H1 (cell line): ENCODE measurements around the gene TMUB1. TPM values are rescaled to one million over a fixed set of nuclear protein-coding genes. Genes with fewer than 3 reads are reported as not detected.

ENCODE experiments used
- CTCF ChIA-PET: fragments of 300-600 bp; sonication (Branson Sonifier 250); formaldehyde crosslinking; loops from one replicate; lab custom pipeline; 2021; ENCODE audit not compliant: partially characterized antibody; lab: Charles Lee
- POLR2A ChIA-PET: fragments of 300-600 bp; sonication (Branson Sonifier 250); formaldehyde crosslinking; loops from one replicate; lab custom pipeline; 2021; ENCODE audit warnings: inconsistent platforms; ENCODE audit not compliant: partially characterized antibody; lab: Charles Lee
- DNase-seq, 2 experiments: peaks; one replicate each; pipeline versions ENCODE4 v3.0.0 to v3.0.0-alpha.2; 2010 to 2022; ENCODE audit warnings: low spot score in 2 of 2, low read depth in 1 of 2, mixed read lengths in 1 of 2
- FAIRE-seq: peaks from 2 replicates; lab custom pipeline; 2011; peaks lifted over from hg19 to GRCh38; lab: Jason Lieb, UNC
- H2AFZ ChIP-seq: 2 replicates; pipeline ENCODE4 v1.8.1; 2012; ENCODE audit warnings: low read length, inconsistent platforms
- H2AK5ac ChIP-seq: 2 replicates; pipeline ENCODE4 v1.6.1; 2013; ENCODE audit warnings: low read depth, low read length
- H2BK120ac ChIP-seq: replicated peaks from 2 replicates; pipeline ENCODE3; 2013; ENCODE audit warnings: low read depth, low read length, inconsistent platforms
- H2BK12ac ChIP-seq: 2 replicates; pipeline ENCODE4 v1.6.1; 2013; ENCODE audit warnings: low read depth, low read length
- H2BK15ac ChIP-seq: 2 replicates; pipeline ENCODE4 v1.6.1; 2013; ENCODE audit warnings: low read length
- H2BK20ac ChIP-seq: 2 replicates; pipeline ENCODE4 v1.6.1; 2013; ENCODE audit warnings: low read length
- H2BK5ac ChIP-seq: 2 replicates; pipeline ENCODE4 v1.6.1; 2013; ENCODE audit warnings: low read depth, low read length
- H3K14ac ChIP-seq: 2 replicates; pipeline ENCODE4 v1.6.1; 2013; ENCODE audit warnings: inconsistent platforms; ENCODE audit not compliant: insufficient read length
- H3K18ac ChIP-seq: 2 replicates; pipeline ENCODE4 v1.6.1; 2013; ENCODE audit warnings: low read length; ENCODE audit errors: extremely low read depth
- H3K23ac ChIP-seq: 2 replicates; pipeline ENCODE4 v1.6.1; 2013; ENCODE audit warnings: inconsistent platforms; ENCODE audit not compliant: insufficient read length
- H3K23me2 ChIP-seq: 2 replicates; pipeline ENCODE4 v1.6.1; 2013; ENCODE audit warnings: low read depth, low read length
- H3K27ac ChIP-seq: 2 replicates; pipeline ENCODE4 v1.6.1; 2011; ENCODE audit warnings: low read depth, low read length, inconsistent platforms
- H3K27me3 ChIP-seq, 4 experiments: replicated peaks in 1 of 4; 1 replicate in 1 of 4; 2 replicates in 3 of 4; pipeline versions ENCODE4 v1.6.1 to v1.8.1; 2011 to 2013; ENCODE audit warnings: low read length in 3 of 4, mild to moderate bottlenecking in 3 of 4, inconsistent platforms in 2 of 4, mixed read lengths in 2 of 4, moderate library complexity in 1 of 4; ENCODE audit not compliant: control insufficient read depth in 3 of 4, insufficient read depth in 3 of 4; ENCODE audit errors: extremely low read depth in 1 of 4
- H3K36me3 ChIP-seq, 4 experiments: 2 replicates each; pipeline versions ENCODE4 v1.6.1 to v1.8.1; 2011 to 2013; ENCODE audit warnings: mild to moderate bottlenecking in 4 of 4, low read length in 3 of 4, moderate library complexity in 2 of 4, control low read depth in 1 of 4, inconsistent platforms in 1 of 4; ENCODE audit not compliant: insufficient read depth in 4 of 4, control insufficient read depth in 2 of 4
- H3K4ac ChIP-seq: replicated peaks from 2 replicates; pipeline ENCODE3; 2013; ENCODE audit warnings: low read length, low read depth, mixed read lengths, inconsistent platforms; ENCODE audit not compliant: insufficient read length
- H3K4me1 ChIP-seq, 4 experiments: replicated peaks in 1 of 4; 1 replicate in 1 of 4; 2 replicates in 3 of 4; pipeline versions ENCODE4 v1.6.1 to v1.8.1; 2011 to 2013; ENCODE audit warnings: low read length in 3 of 4, inconsistent platforms in 2 of 4, mixed read lengths in 1 of 4; ENCODE audit not compliant: insufficient read depth in 4 of 4, control insufficient read depth in 3 of 4
- H3K4me2 ChIP-seq, 2 experiments: 2 replicates each; pipeline versions ENCODE4 v1.6.1 to v1.8.1; 2011 to 2013; ENCODE audit warnings: low read depth in 2 of 2, low read length in 2 of 2, control low read depth in 1 of 2, inconsistent platforms in 1 of 2, mild to moderate bottlenecking in 1 of 2; ENCODE audit not compliant: insufficient read depth in 1 of 2
- H3K4me3 ChIP-seq, 4 experiments: fragments of 200-600, 300-600 bp in 1 of 4; sonication (generic), shearing (Covaris generic), sonication (Bioruptor Twin) in 1 of 4; 2 replicates each; pipeline versions ENCODE4 v1.5.1 to v1.8.1; 2011 to 2016; ENCODE audit warnings: low read length in 4 of 4, low read depth in 3 of 4, control low read depth in 2 of 4, inconsistent platforms in 2 of 4, mild to moderate bottlenecking in 2 of 4, mixed read lengths in 1 of 4, moderate library complexity in 1 of 4; ENCODE audit not compliant: insufficient read depth in 2 of 4; ENCODE audit errors: extremely low read depth in 1 of 4
- H3K56ac ChIP-seq: replicated peaks from 2 replicates; pipeline ENCODE3; 2013; ENCODE audit warnings: low read depth, mild to moderate bottlenecking, mixed read lengths, low read length, inconsistent platforms; ENCODE audit not compliant: insufficient read length
- H3K79me1 ChIP-seq: 2 replicates; pipeline ENCODE4 v1.6.1; 2013; ENCODE audit warnings: low read depth, low read length, control low read depth
- H3K79me2 ChIP-seq, 2 experiments: 2 replicates each; pipeline versions ENCODE4 v1.6.1 to v1.8.1; 2012 to 2013; ENCODE audit warnings: low read length in 2 of 2, mild to moderate bottlenecking in 2 of 2, inconsistent platforms in 1 of 2; ENCODE audit not compliant: insufficient read depth in 2 of 2, control insufficient read depth in 1 of 2
- H3K9ac ChIP-seq, 4 experiments: replicated peaks in 1 of 4; 1 replicate in 1 of 4; 2 replicates in 3 of 4; pipeline versions ENCODE4 v1.6.1 to v1.8.1; 2011 to 2013; ENCODE audit warnings: low read depth in 3 of 4, low read length in 3 of 4, control low read depth in 2 of 4, mild to moderate bottlenecking in 2 of 4, moderate library complexity in 2 of 4, inconsistent platforms in 1 of 4; ENCODE audit errors: extremely low read depth in 1 of 4
- H3K9me3 ChIP-seq, 2 experiments: 2 replicates each; pipeline versions ENCODE4 v1.6.1 to v1.8.1; 2012 to 2013; ENCODE audit warnings: mild to moderate bottlenecking in 2 of 2, moderate library complexity in 2 of 2, control low read depth in 1 of 2, inconsistent platforms in 1 of 2, low read depth in 1 of 2, low read length in 1 of 2, mixed read lengths in 1 of 2; ENCODE audit not compliant: insufficient read depth in 2 of 2
- H4K20me1 ChIP-seq, 2 experiments: replicated peaks in 1 of 2; 2 replicates each; pipeline versions ENCODE3 to v1.8.1; 2011 to 2013; ENCODE audit warnings: inconsistent platforms in 2 of 2, low read length in 2 of 2, mild to moderate bottlenecking in 1 of 2; ENCODE audit not compliant: insufficient read depth in 2 of 2, control insufficient read depth in 1 of 2
- H4K5ac ChIP-seq: 2 replicates; pipeline ENCODE4 v1.6.1; 2013; ENCODE audit warnings: low read length, low read depth, mixed read lengths, inconsistent platforms; ENCODE audit not compliant: insufficient read length
- H4K8ac ChIP-seq: 2 replicates; pipeline ENCODE4 v1.8.0; 2013; ENCODE audit warnings: mild to moderate bottlenecking, moderate library complexity, low read length, inconsistent platforms; ENCODE audit not compliant: insufficient read depth; ENCODE audit errors: extremely low read depth
- H4K91ac ChIP-seq: replicated peaks from 2 replicates; pipeline ENCODE3; 2013; ENCODE audit warnings: low read length, mixed read lengths, inconsistent platforms; ENCODE audit not compliant: insufficient read length
- BRCA1 ChIP-seq: IDR thresholded peaks from 2 replicates; pipeline ENCODE4 v1.6.1; 2012; ENCODE audit warnings: low read depth, low read length, improper control_type of control experiment
- CEBPB ChIP-seq: IDR thresholded peaks from 2 replicates; pipeline ENCODE4 v1.6.1; 2012; ENCODE audit warnings: low read depth, low read length
- CHD1 ChIP-seq: IDR thresholded peaks from 2 replicates; pipeline ENCODE4 v1.6.1; 2012; ENCODE audit warnings: low read depth, low read length, improper control_type of control experiment
- CHD2 ChIP-seq: IDR thresholded peaks from 2 replicates; pipeline ENCODE4 v1.6.1; 2012; ENCODE audit warnings: low read length, improper control_type of control experiment
- CREB1 ChIP-seq: IDR thresholded peaks from 2 replicates; pipeline ENCODE4 v1.6.1; 2012; ENCODE audit warnings: inconsistent platforms
- EGR1 ChIP-seq: IDR thresholded peaks from 2 replicates; pipeline ENCODE4 v1.6.1; 2011; ENCODE audit warnings: low read depth, low read length, borderline replicate concordance
- HDAC2 ChIP-seq, 2 experiments: fragments of 300-600 bp in 1 of 2; sonication (generic) in 1 of 2; IDR thresholded peaks; 2 replicates each; pipeline ENCODE4 v1.6.1; 2011 to 2012; ENCODE audit warnings: low read depth in 2 of 2, low read length in 2 of 2, mild to moderate bottlenecking in 2 of 2, moderate library complexity in 2 of 2, borderline replicate concordance in 1 of 2, inconsistent platforms in 1 of 2
- JUN ChIP-seq: IDR thresholded peaks from 2 replicates; pipeline ENCODE4 v1.6.1; 2011; ENCODE audit warnings: low read depth, mild to moderate bottlenecking, improper control_type of control experiment, low read length
- KDM5A ChIP-seq: fragments of 200-600 bp; IDR thresholded peaks from 2 replicates; pipeline ENCODE4 v1.7.1; 2012; ENCODE audit warnings: mild to moderate bottlenecking, low read length, inconsistent platforms, mixed read lengths
- POU5F1 ChIP-seq: IDR thresholded peaks from 2 replicates; pipeline ENCODE4 v1.6.1; 2011; ENCODE audit warnings: low read depth, mild to moderate bottlenecking, low read length, moderate library complexity
- SIRT6 ChIP-seq: IDR thresholded peaks from one replicate; pipeline ENCODE4 v1.7.1; 2012; ENCODE audit warnings: low read length, inconsistent platforms
- SP1 ChIP-seq: IDR thresholded peaks from 2 replicates; pipeline ENCODE4 v1.6.1; 2011; ENCODE audit warnings: low read depth, low read length
- SRF ChIP-seq: IDR thresholded peaks from 2 replicates; pipeline ENCODE4 v1.6.1; 2011; ENCODE audit warnings: mild to moderate bottlenecking, low read depth, low read length, moderate library complexity
- WGBS, 2 experiments: shearing (Covaris generic) in 1 of 2; methylation state at CpG; one replicate each; pipeline versions ENCODE4 v1.1.6 to v1.1.7; 2013 to 2015; ENCODE audit warnings: low lambda C conversion rate in 2 of 2, mixed read lengths in 2 of 2, inconsistent platforms in 1 of 2, low coverage in 1 of 2, missing lambda C conversion rate in 1 of 2; ENCODE audit not compliant: insufficient replicate concordance in 2 of 2, insufficient coverage in 1 of 2, insufficient read length in 1 of 2; ENCODE audit errors: extremely low coverage in 1 of 2, missing lambda C conversion rate in 1 of 2; 5-methylcytosine and 5-hydroxymethylcytosine counted together
- polyA plus RNA-seq, 7 experiments: library from polyadenylated mRNA; depleted of rRNA in 3 of 7; stranded (reverse) in 5 of 7; unstranded in 2 of 7; fragments of >200 nt in 5 of 7; fragments of 200-250 nt in 2 of 7; gene quantifications; 1 replicate in 5 of 7; 2 replicates in 1 of 7; 4 replicates in 1 of 7; pipeline versions ENCODE4 v1.2.1 to v1.2.3, GENCODE V29; 2011 to 2013; ENCODE audit warnings: missing spikeins in 2 of 7, mixed read lengths in 2 of 7
- total RNA-seq: library from RNA; stranded (reverse); fragmentation: NEBNext Ultra II Directional; extraction: Animal tissue kit (Norgen Biotek cat#: 25700); gene quantifications from 2 replicates; pipeline ENCODE4 v1.2.1, GENCODE V29; 2021
- TF ChIP-seq, protein P1 (sequence below): IDR thresholded peaks from 2 replicates; pipeline ENCODE4 v1.6.1; 2012; ENCODE audit warnings: low read length, inconsistent platforms

TMUB1 gene
- total and polyA plus RNA-seq, 2 of the 8 experiments (the other 6 are each of a cell fraction or from before 2014, with no cell fraction given): 41.4 to 56.2 TPM

DNA sequence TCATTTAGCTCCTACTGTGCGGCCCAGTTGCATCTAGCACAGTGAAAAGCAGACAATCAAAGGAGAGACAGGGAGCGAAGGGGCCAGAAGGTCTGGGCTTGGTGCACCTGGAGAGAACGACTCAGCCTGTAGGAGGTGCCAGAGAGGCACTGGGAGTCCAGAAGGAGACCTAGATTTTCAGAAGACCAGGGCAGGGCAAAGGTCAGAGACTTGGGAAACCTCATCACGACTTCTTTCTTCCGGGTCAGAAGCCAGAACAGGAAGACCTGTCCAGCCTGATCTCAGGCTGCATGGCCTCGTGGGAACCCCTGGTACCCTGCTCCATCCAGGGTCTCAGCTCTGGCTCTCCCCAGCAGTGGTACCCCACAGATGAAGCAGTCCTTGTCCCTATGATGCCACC, 8.1 kb upstream of the TMUB1 start:
- 69% methylated on average over 6 of the region's 6 CpGs; no CpG with 5 or more reads in 1 of the 2 experiments for WGBS, 2 experiments
- peak in 1 of 2 experiments; percentile 74 for DNase-seq
- no peaks in the 10 kb centered on the region for H3K36me3 ChIP-seq
- H4K20me1 ChIP-seq: peaks cover 48 to 66% of the 10 kb centered on the region in 2 experiments
- no peak overlapping the region for H3K4ac ChIP-seq
- no peak overlapping the region for H2BK120ac ChIP-seq
- FAIRE-seq: no peak
- no peak overlapping the region for H3K23ac ChIP-seq
- no peak overlapping the region for H3K27ac ChIP-seq
- H3K4me1 ChIP-seq: peaks cover 3 to 30% (median 20%) of the 10 kb centered on the region in 4 experiments
- H4K91ac ChIP-seq: no peak overlapping the region
- H2AFZ ChIP-seq: no peak overlapping the region
- peaks cover 11 to 82% of the 10 kb centered on the region in 2 experiments; a peak in 3 of 4 replicates for H3K79me2 ChIP-seq
- no peak overlapping the region for H3K4me2 ChIP-seq
- CTCF ChIA-PET: interaction anchor here (0.8 to 15.1 kb wide), 22 partner anchors 14 to 182 kb away, joined by 3 to 448 read pairs (median 5); no protein-coding TSS in a partner anchor
- no peak overlapping the region for H2BK15ac ChIP-seq
- no peak overlapping the region for H4K5ac ChIP-seq
- H3K23me2 ChIP-seq: peaks cover 12% of the 10 kb centered on the region; the same call in 1 of the 2 replicates
- no peak overlapping the region for H2BK20ac ChIP-seq
- H3K14ac ChIP-seq: no peak overlapping the region
- POLR2A ChIA-PET: interaction anchor here (0.7 to 4.9 kb wide), 2 partner anchors 14 to 40 kb away, joined by 3 to 33 read pairs; no protein-coding TSS in a partner anchor
- no peak overlapping the region for H3K56ac ChIP-seq
- no peak overlapping the region for H3K18ac ChIP-seq
- no peak overlapping the region for H3K9ac ChIP-seq
- peaks cover 18% of the 10 kb centered on the region; the same call in 1 of the 2 replicates for H3K79me1 ChIP-seq
- H2BK12ac ChIP-seq: no peak overlapping the region
- H3K9me3 ChIP-seq: no peaks in the 10 kb centered on the region
- no peak overlapping the region for H2AK5ac ChIP-seq
- no peak overlapping the region for H2BK5ac ChIP-seq
- H3K4me3 ChIP-seq: no peak overlapping the region
- no peak overlapping the region for H4K8ac ChIP-seq
- H3K27me3 ChIP-seq: peaks cover 0 to 21% (median 9%) of the 10 kb centered on the region in 4 experiments; a peak in 6 of 7 replicates
- TF ChIP-seq CHD2 (no peak), KDM5A (no peak), JUN (no peak), POU5F1 (no peak), CREB1 (no peak), BRCA1 (no peak), CHD1 (no peak), SP1 (no peak), HDAC2 (IDR thresholded peaks at IDR 0.05; ENCODE audit: borderline replicate concordance in 1 of 2, low read depth in 2 of 2, low read length in 2 of 2) (no peak), CEBPB (no peak), SRF (no peak), SIRT6 (no peak), EGR1 (no peak)
- TF ChIP-seq, protein P1, sequence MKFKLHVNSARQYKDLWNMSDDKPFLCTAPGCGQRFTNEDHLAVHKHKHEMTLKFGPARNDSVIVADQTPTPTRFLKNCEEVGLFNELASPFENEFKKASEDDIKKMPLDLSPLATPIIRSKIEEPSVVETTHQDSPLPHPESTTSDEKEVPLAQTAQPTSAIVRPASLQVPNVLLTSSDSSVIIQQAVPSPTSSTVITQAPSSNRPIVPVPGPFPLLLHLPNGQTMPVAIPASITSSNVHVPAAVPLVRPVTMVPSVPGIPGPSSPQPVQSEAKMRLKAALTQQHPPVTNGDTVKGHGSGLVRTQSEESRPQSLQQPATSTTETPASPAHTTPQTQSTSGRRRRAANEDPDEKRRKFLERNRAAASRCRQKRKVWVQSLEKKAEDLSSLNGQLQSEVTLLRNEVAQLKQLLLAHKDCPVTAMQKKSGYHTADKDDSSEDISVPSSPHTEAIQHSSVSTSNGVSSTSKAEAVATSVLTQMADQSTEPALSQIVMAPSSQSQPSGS: no peak
